Measurements from ENCODE around the gene STEAP3. TPM values are rescaled to one million over a fixed set of nuclear protein-coding genes. Genes with fewer than 3 reads are reported as not detected.

The STEAP3 gene
- total RNA-seq, 1 donor from 2014 or later = 0.15 TPM

GRCh38 chr2:119246884-119247843 lies 23.5 kb downstream of the STEAP3 start:
- intact Hi-C loops (cut with micrococcal nuclease) = no loop called here

- intact Hi-C loops (cut with micrococcal nuclease) = no loop called here
Observed at GRCh38 chr2:119247844-119248271, 24.2 kb downstream of the STEAP3 start.

- intact Hi-C loops (cut with micrococcal nuclease) = no loop called here
Observed at GRCh38 chr2:119248311-119248710, 24.7 kb downstream of the STEAP3 start.

- intact Hi-C loops (cut with micrococcal nuclease) = no loop called here
Observed at GRCh38 chr2:119248751-119249150, 25.1 kb downstream of the STEAP3 start.

GRCh38 chr2:119249311-119249710 lies 25.7 kb downstream of the STEAP3 start:
- intact Hi-C loops (cut with micrococcal nuclease) = no loop called here

- intact Hi-C loops (cut with micrococcal nuclease) = no loop called here
Observed at GRCh38 chr2:119249855-119250717, 26.5 kb downstream of the STEAP3 start.

GRCh38 chr2:119250718-119251290 lies 27.2 kb downstream of the STEAP3 start:
- intact Hi-C loops (cut with micrococcal nuclease) = no loop called here

- intact Hi-C loops (cut with micrococcal nuclease) = no loop called here
Observed at GRCh38 chr2:119251652-119252051, 28.0 kb downstream of the STEAP3 start.

- intact Hi-C loops (cut with micrococcal nuclease) = no loop called here
Observed at GRCh38 chr2:119252186-119253113, 28.8 kb downstream of the STEAP3 start.

- intact Hi-C loops (cut with micrococcal nuclease) = no loop called here
Observed at GRCh38 chr2:119253114-119253702, 29.6 kb downstream of the STEAP3 start.

GRCh38 chr2:119253760-119254600 lies 30.3 kb downstream of the STEAP3 start:
- intact Hi-C loops (cut with micrococcal nuclease) = no loop called here

GRCh38 chr2:119254601-119255080 lies 31.0 kb downstream of the STEAP3 start:
- intact Hi-C loops (cut with micrococcal nuclease) = no loop called here

- intact Hi-C loops (cut with micrococcal nuclease) = no loop called here
Observed at GRCh38 chr2:119255760-119256581, 32.3 kb downstream of the STEAP3 start.

- intact Hi-C loops (cut with micrococcal nuclease) = no loop called here
Observed at GRCh38 chr2:119256582-119256921, 32.9 kb downstream of the STEAP3 start.

- intact Hi-C loops (cut with micrococcal nuclease) = no loop called here
Observed at GRCh38 chr2:119257198-119257597, 33.6 kb downstream of the STEAP3 start.

- intact Hi-C loops (cut with micrococcal nuclease) = no loop called here
Observed at GRCh38 chr2:119259296-119259860, 35.7 kb downstream of the STEAP3 start.

- intact Hi-C loops (cut with micrococcal nuclease) = no loop called here
Observed at GRCh38 chr2:119260646-119261492, 37.2 kb downstream of the STEAP3 start.

Data from T-helper 1 cell treated with Interleukin-12 subunit alpha and Interleukin-12 subunit beta and Interleukin-4 antibody, amounts not matched to agents 30 ng/mL and 1 ng/mL, for 36 hours (primary cell).